Measurements from ENCODE around the gene PDZD2.

DNA sequence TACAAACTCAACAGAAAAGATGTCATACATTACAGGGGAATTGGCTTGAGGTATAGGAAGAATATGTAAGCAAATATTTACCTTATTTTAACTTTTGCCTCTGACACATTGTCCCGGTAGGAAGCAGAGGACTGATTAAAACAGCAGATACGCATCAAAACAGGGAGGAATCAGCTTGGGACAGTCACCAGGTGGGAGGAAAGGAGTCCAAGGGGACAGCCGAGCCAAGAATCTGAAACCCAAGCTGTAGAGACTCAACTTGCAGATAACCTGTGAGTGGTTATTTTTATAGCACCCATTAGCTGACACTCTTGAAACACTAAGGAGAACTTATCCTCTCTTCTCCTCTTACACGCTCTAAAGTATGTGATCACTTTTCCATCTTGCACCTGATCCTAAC lies 22.3 kb downstream of the PDZD2 start:
- no peak for TF ChIP-seq YY1 (IDR thresholded peaks at IDR 0.05; ENCODE audit: extremely low read depth, insufficient replicate concordance, low read depth, low read length)
- TF ChIP-seq CEBPB (IDR thresholded peaks at IDR 0.05; ENCODE audit: low read depth), result no peak
- TF ChIP-seq, protein P1, sequence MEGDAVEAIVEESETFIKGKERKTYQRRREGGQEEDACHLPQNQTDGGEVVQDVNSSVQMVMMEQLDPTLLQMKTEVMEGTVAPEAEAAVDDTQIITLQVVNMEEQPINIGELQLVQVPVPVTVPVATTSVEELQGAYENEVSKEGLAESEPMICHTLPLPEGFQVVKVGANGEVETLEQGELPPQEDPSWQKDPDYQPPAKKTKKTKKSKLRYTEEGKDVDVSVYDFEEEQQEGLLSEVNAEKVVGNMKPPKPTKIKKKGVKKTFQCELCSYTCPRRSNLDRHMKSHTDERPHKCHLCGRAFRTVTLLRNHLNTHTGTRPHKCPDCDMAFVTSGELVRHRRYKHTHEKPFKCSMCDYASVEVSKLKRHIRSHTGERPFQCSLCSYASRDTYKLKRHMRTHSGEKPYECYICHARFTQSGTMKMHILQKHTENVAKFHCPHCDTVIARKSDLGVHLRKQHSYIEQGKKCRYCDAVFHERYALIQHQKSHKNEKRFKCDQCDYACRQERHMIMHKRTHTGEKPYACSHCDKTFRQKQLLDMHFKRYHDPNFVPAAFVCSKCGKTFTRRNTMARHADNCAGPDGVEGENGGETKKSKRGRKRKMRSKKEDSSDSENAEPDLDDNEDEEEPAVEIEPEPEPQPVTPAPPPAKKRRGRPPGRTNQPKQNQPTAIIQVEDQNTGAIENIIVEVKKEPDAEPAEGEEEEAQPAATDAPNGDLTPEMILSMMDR (IDR thresholded peaks at IDR 0.05 in 2 of 3, conservative IDR thresholded peaks at IDR 0.05 in 1 of 3; ENCODE audit: borderline replicate concordance in 1 of 3, insufficient read depth in 1 of 3, low read depth in 2 of 3, low read length in 2 of 3), result no peak
- no peak for TF ChIP-seq POLR2A (IDR thresholded peaks at IDR 0.05; ENCODE audit: borderline replicate concordance, extremely low read depth, insufficient read depth, insufficient read length)
- TF ChIP-seq, protein P2, sequence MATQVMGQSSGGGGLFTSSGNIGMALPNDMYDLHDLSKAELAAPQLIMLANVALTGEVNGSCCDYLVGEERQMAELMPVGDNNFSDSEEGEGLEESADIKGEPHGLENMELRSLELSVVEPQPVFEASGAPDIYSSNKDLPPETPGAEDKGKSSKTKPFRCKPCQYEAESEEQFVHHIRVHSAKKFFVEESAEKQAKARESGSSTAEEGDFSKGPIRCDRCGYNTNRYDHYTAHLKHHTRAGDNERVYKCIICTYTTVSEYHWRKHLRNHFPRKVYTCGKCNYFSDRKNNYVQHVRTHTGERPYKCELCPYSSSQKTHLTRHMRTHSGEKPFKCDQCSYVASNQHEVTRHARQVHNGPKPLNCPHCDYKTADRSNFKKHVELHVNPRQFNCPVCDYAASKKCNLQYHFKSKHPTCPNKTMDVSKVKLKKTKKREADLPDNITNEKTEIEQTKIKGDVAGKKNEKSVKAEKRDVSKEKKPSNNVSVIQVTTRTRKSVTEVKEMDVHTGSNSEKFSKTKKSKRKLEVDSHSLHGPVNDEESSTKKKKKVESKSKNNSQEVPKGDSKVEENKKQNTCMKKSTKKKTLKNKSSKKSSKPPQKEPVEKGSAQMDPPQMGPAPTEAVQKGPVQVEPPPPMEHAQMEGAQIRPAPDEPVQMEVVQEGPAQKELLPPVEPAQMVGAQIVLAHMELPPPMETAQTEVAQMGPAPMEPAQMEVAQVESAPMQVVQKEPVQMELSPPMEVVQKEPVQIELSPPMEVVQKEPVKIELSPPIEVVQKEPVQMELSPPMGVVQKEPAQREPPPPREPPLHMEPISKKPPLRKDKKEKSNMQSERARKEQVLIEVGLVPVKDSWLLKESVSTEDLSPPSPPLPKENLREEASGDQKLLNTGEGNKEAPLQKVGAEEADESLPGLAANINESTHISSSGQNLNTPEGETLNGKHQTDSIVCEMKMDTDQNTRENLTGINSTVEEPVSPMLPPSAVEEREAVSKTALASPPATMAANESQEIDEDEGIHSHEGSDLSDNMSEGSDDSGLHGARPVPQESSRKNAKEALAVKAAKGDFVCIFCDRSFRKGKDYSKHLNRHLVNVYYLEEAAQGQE (IDR thresholded peaks at IDR 0.05; ENCODE audit: low read depth), result no peak
- TF ChIP-seq, protein P3, sequence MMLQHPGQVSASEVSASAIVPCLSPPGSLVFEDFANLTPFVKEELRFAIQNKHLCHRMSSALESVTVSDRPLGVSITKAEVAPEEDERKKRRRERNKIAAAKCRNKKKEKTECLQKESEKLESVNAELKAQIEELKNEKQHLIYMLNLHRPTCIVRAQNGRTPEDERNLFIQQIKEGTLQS (IDR thresholded peaks at IDR 0.05), result no peak
- no peak for TF ChIP-seq ELF1 (IDR thresholded peaks at IDR 0.05; ENCODE audit: borderline replicate concordance, low read depth)
